Astrocyte (in vitro differentiated cells and primary cell): ENCODE data around the gene KCNQ1.

Source experiments
- CTCF ChIP-seq: IDR thresholded peaks from 2 replicates; pipeline ENCODE4 v1.5.1; 2011; ENCODE audit warnings: low read depth, mild to moderate bottlenecking, inconsistent platforms, low read length, moderate library complexity; ENCODE audit not compliant: insufficient read depth
- EZH2 ChIP-seq: IDR thresholded peaks from 2 replicates; pipeline ENCODE4 v1.6.1; 2012; ENCODE audit warnings: mild to moderate bottlenecking, low read length, inconsistent platforms; ENCODE audit not compliant: insufficient read depth

GRCh38 chr11:2586087-2586792, 141.4 kb downstream of the KCNQ1 start:
- no peak for TF ChIP-seq CTCF
- TF ChIP-seq EZH2 = no peak
